ENCODE measurements around the gene APOE.

- TF ChIP-seq ZNF564 (CRISPR knock-in tag; IDR thresholded peaks at IDR 0.05), result no peak
- TF ChIP-seq EHMT2 (IDR thresholded peaks at IDR 0.05; ENCODE audit: borderline replicate concordance, low read depth, low read length), result no peak
- TF ChIP-seq PCBP2 (optimal IDR thresholded peaks at IDR 0.05; ENCODE audit: low read depth, low read length, poor library complexity, severe bottlenecking), result no peak
- no peak for TF ChIP-seq ZBTB20 (CRISPR knock-in tag; IDR thresholded peaks at IDR 0.05; ENCODE audit: borderline replicate concordance, low read depth)
Measured at GRCh38 chr19:44882063-44882462, 23.5 kb upstream of the APOE start.

Data from HepG2 (cell line).